B cell (primary cell): ENCODE results near the gene MAML3. TPM values are rescaled to one million over a fixed set of nuclear protein-coding genes. Genes with fewer than 3 reads are reported as not detected.
A peak's percentile ranks its signal among the peaks of the same experiment; 100 is the strongest.

ENCODE experiments used
- ATAC-seq: fragments of 200-7000 bp; cut with Tn5 transposase; one replicate; pipeline ENCODE4 v1.10.0; 2021; ENCODE audit warnings: low read depth, mild to moderate bottlenecking, moderate number of reproducible peaks, moderate library complexity
- CTCF ChIA-PET: fragments of 350-600 bp; sonication (Branson Sonifier 250); formaldehyde crosslinking; loops from one replicate; lab custom pipeline; 2021; ENCODE audit warnings: antibody characterized with exemption, inconsistent platforms; lab: Charles Lee
- POLR2A ChIA-PET: fragments of 350-600 bp; sonication (Branson Sonifier 250); formaldehyde crosslinking; loops from one replicate; lab custom pipeline; 2021; ENCODE audit warnings: antibody characterized with exemption; lab: Charles Lee
- DNase-seq: peaks from one replicate; pipeline ENCODE4 v3.0.0; 2013
- H2AFZ ChIP-seq: 2 replicates; pipeline ENCODE4 v1.6.1; 2012; ENCODE audit warnings: mild to moderate bottlenecking, low read depth, low read length; ENCODE audit not compliant: insufficient read depth, poor library complexity, severe bottlenecking
- H3K27ac ChIP-seq, 2 donors: 1 replicate in 1 of 2; 2 replicates in 1 of 2; pipeline ENCODE4 v1.5.1; 2012 to 2013; ENCODE audit warnings: low read length in 2 of 2, mild to moderate bottlenecking in 2 of 2, moderate library complexity in 1 of 2
- H3K27me3 ChIP-seq, 4 experiments: fragments of 200-600 bp in 1 of 4; sonication (generic) in 1 of 4; replicated peaks in 1 of 4; 1 replicate in 2 of 4; 2 replicates in 2 of 4; pipeline versions ENCODE4 v1.6.1 to v1.7.0; 2013 to 2016; ENCODE audit warnings: low read length in 3 of 4, mild to moderate bottlenecking in 2 of 4, mixed read lengths in 1 of 4, moderate library complexity in 1 of 4; ENCODE audit not compliant: insufficient read depth in 4 of 4, control insufficient read depth in 3 of 4; ENCODE audit errors: control extremely low read depth in 1 of 4
- H3K36me3 ChIP-seq, 2 experiments: replicated peaks in 1 of 2; 1 replicate in 1 of 2; 2 replicates in 1 of 2; pipeline versions ENCODE4 v1.6.1 to v1.7.1; 2013; ENCODE audit warnings: low read length in 1 of 2; ENCODE audit not compliant: insufficient read depth in 2 of 2, control insufficient read depth in 1 of 2; ENCODE audit errors: control extremely low read depth in 1 of 2, extremely low read depth in 1 of 2
- H3K4me1 ChIP-seq, 2 donors: fragments of 200-600 bp in 1 of 2; sonication (generic) in 1 of 2; 1 replicate in 1 of 2; 2 replicates in 1 of 2; pipeline versions ENCODE4 v1.5.1 to v1.6.1; 2013 to 2017; ENCODE audit warnings: low read length in 2 of 2; ENCODE audit not compliant: control insufficient read depth in 2 of 2, insufficient read depth in 2 of 2
- H3K4me2 ChIP-seq: replicated peaks from 2 replicates; pipeline ENCODE3; 2012; ENCODE audit warnings: mild to moderate bottlenecking, low read depth, low read length; ENCODE audit not compliant: poor library complexity, severe bottlenecking
- H3K4me3 ChIP-seq, 5 experiments: fragments of 200-600 bp in 1 of 5; sonication (generic) in 1 of 5; 1 replicate in 3 of 5; 2 replicates in 2 of 5; pipeline versions ENCODE4 v1.5.1 to v1.7.0; 2011 to 2016; ENCODE audit warnings: low read length in 4 of 5, mild to moderate bottlenecking in 4 of 5, low read depth in 2 of 5, control low read depth in 1 of 5, moderate library complexity in 1 of 5; ENCODE audit not compliant: insufficient read depth in 1 of 5; ENCODE audit errors: control extremely low read depth in 1 of 5, extremely low read depth in 1 of 5
- H3K79me2 ChIP-seq: fragments of 200-600 bp; sonication (generic); one replicate; pipeline ENCODE4 v1.6.0; 2016; ENCODE audit warnings: low read length; ENCODE audit not compliant: control insufficient read depth, insufficient read depth
- H3K9ac ChIP-seq: fragments of 200-600 bp; sonication (generic); 2 replicates; pipeline ENCODE4 v1.6.1; 2017; ENCODE audit warnings: mild to moderate bottlenecking, low read length, moderate library complexity
- H3K9me3 ChIP-seq, 3 donors: one replicate each; pipeline versions ENCODE4 v1.6.1 to v1.7.1; 2013; ENCODE audit warnings: low read length in 2 of 3; ENCODE audit not compliant: control insufficient read depth in 2 of 3, insufficient read depth in 1 of 3; ENCODE audit errors: control extremely low read depth in 1 of 3
- H4K20me1 ChIP-seq: 2 replicates; pipeline ENCODE4 v1.6.0; 2012; ENCODE audit warnings: mild to moderate bottlenecking, low read length; ENCODE audit not compliant: insufficient read depth, control insufficient read depth, poor library complexity, severe bottlenecking
- H3K27ac Mint-ChIP-seq: one replicate; pipeline ENCODE4 v1.8.0; 2021; ENCODE audit warnings: mixed read lengths
- H3K27me3 Mint-ChIP-seq: one replicate; pipeline ENCODE4 v1.8.0; 2021; ENCODE audit warnings: mixed read lengths
- H3K4me1 Mint-ChIP-seq: one replicate; pipeline ENCODE4 v1.8.0; 2021; ENCODE audit warnings: mixed read lengths
- H3K4me3 Mint-ChIP-seq: one replicate; pipeline ENCODE4 v1.8.0; 2021; ENCODE audit warnings: mixed read lengths
- H3K9me3 Mint-ChIP-seq: one replicate; pipeline ENCODE4 v1.8.0; 2022; ENCODE audit warnings: mixed read lengths; ENCODE audit not compliant: insufficient read depth
- EZH2 ChIP-seq: IDR thresholded peaks from 2 replicates; pipeline ENCODE4 v1.6.1; 2012; ENCODE audit warnings: borderline replicate concordance, low read depth, mild to moderate bottlenecking, moderate library complexity, low read length; ENCODE audit not compliant: insufficient read depth, poor library complexity, severe bottlenecking
- WGBS: methylation state at CpG from one replicate; pipeline ENCODE4 v1.1.5; 2013; ENCODE audit warnings: missing lambda C conversion rate; ENCODE audit not compliant: insufficient coverage; 5-methylcytosine and 5-hydroxymethylcytosine counted together
- intact Hi-C: fragments of 100-400 bp; cut with micrococcal nuclease; formaldehyde crosslinking; loops from one replicate; pipeline ENCODE4 v1.10.0; 2022
- polyA plus RNA-seq: library from polyadenylated mRNA; depleted of rRNA; stranded (reverse); fragments of >200 nt; gene quantifications from 2 replicates; pipeline ENCODE4 v1.2.3, GENCODE V29; 2012
- total RNA-seq, 2 donors: library from RNA; stranded (reverse); fragments of 120-200 nt in 1 of 2; gene quantifications; 1 replicate in 1 of 2; 2 replicates in 1 of 2; pipeline versions ENCODE4 v1.2.3 to v1.2.4, GENCODE V29; 2013 to 2022
- TF ChIP-seq, protein P1 (sequence below): fragments of 200-600 bp; IDR thresholded peaks from one replicate; pipeline ENCODE4 v1.8.0; 2022; ENCODE audit warnings: antibody characterized with exemption, mild to moderate bottlenecking

Gene MAML3
- total and polyA plus RNA-seq, 2 donors (not counting 1 experiment from before 2014, with no cell fraction given), result 0.94 to 5.3 TPM

DNA sequence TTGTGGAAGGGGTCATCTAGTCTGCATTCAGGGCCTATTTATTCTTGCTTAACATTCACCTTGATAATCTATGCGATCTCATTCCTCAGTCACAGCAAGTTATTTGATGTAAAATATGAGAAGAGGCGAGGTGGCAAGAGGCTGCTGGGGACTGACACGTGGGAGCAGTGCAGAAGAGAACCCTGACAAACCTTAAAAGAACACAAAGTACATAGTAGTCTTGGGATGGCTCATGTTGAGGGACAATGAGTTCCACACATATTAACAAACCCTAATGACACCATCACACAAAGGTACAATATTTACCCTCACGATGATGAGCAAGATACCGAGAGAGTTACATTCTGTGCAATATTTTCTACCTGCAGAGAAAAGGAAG lies 57.5 kb downstream of the MAML3 start:
- H3K27me3 Mint-ChIP-seq, result peaks cover 17% of the 10 kb centered on the region
- H3K27ac Mint-ChIP-seq, result no peak overlapping the region
- intact Hi-C loops, result loop anchor here (5.0 kb wide), 1 partner anchor 44 kb away; no protein-coding TSS in a partner anchor
- no peaks in the 10 kb centered on the region for H4K20me1 ChIP-seq
- TF ChIP-seq EZH2, result no peak
- TF ChIP-seq, protein P1, sequence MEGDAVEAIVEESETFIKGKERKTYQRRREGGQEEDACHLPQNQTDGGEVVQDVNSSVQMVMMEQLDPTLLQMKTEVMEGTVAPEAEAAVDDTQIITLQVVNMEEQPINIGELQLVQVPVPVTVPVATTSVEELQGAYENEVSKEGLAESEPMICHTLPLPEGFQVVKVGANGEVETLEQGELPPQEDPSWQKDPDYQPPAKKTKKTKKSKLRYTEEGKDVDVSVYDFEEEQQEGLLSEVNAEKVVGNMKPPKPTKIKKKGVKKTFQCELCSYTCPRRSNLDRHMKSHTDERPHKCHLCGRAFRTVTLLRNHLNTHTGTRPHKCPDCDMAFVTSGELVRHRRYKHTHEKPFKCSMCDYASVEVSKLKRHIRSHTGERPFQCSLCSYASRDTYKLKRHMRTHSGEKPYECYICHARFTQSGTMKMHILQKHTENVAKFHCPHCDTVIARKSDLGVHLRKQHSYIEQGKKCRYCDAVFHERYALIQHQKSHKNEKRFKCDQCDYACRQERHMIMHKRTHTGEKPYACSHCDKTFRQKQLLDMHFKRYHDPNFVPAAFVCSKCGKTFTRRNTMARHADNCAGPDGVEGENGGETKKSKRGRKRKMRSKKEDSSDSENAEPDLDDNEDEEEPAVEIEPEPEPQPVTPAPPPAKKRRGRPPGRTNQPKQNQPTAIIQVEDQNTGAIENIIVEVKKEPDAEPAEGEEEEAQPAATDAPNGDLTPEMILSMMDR, result no peak
- no peak overlapping the region for H3K9ac ChIP-seq
- no CpG with 5 or more reads among the region's 5 CpGs for WGBS
- peak overlapping the region; percentile 43 to 63 for H3K27ac ChIP-seq
- ChIA-PET POLR2A (no interaction called here), CTCF (interaction anchor here (1.2 kb wide), 1 partner anchor 83 kb away, joined by 5 read pairs; no protein-coding TSS in a partner anchor)
- H3K79me2 ChIP-seq, result no peaks in the 10 kb centered on the region
- H3K9me3 Mint-ChIP-seq, result no peaks in the 10 kb centered on the region
- H3K4me3 ChIP-seq, result peak overlapping the region in 1 of 5 experiments; percentile 15
- no peaks in the 10 kb centered on the region for H3K9me3 ChIP-seq
- H3K36me3 ChIP-seq, result no peaks in the 10 kb centered on the region
- DNase-seq (no peak), ATAC-seq (no peak)
- peak overlapping the region; percentile 66 for H2AFZ ChIP-seq
- no peaks in the 10 kb centered on the region for H3K27me3 ChIP-seq
- peak overlapping the region; percentile 51 for H3K4me3 Mint-ChIP-seq
- peak overlapping the region; percentile 68 for H3K4me2 ChIP-seq
- H3K4me1 ChIP-seq, result peaks cover 63 to 66% of the 10 kb centered on the region in 2 donors
- H3K4me1 Mint-ChIP-seq, result peaks cover 76% of the 10 kb centered on the region

- Histone ChIP-seq H2AFZ (peak overlapping the region; percentile 66), H3K4me2 (peak overlapping the region; percentile 68), H3K4me1 (peaks cover 63 to 66% of the 10 kb centered on the region in 2 donors), H3K4me3 (peak overlapping the region in 4 of 5 experiments; percentile 1 to 35 (median 22)), H4K20me1 (no peaks in the 10 kb centered on the region), H3K36me3 (no peaks in the 10 kb centered on the region), H3K27ac (peak overlapping the region; percentile 43 to 63), H3K9ac (peak overlapping the region; percentile 41), H3K27me3 (no peaks in the 10 kb centered on the region), H3K79me2 (no peaks in the 10 kb centered on the region), H3K9me3 (no peaks in the 10 kb centered on the region)
- POLR2A ChIA-PET, result no interaction called here
- DNase-seq (peak; percentile 34), ATAC-seq (peak; percentile 46)
- no peaks in the 10 kb centered on the region for H3K9me3 Mint-ChIP-seq
- TF ChIP-seq, protein P1, result no peak
- TF ChIP-seq EZH2, result no peak
- H3K27ac Mint-ChIP-seq, result peak overlapping the region; percentile 43
- CTCF ChIA-PET, result interaction anchor here (1.2 kb wide), 1 partner anchor 83 kb away, joined by 5 read pairs; no protein-coding TSS in a partner anchor
- peaks cover 23% of the 10 kb centered on the region for H3K27me3 Mint-ChIP-seq
- peaks cover 76% of the 10 kb centered on the region for H3K4me1 Mint-ChIP-seq
- peak overlapping the region; percentile 51 for H3K4me3 Mint-ChIP-seq
- WGBS, result 9% methylated on average over 2 of the region's 9 CpGs
- intact Hi-C loops, result loop anchor here (5.0 kb wide), 1 partner anchor 44 kb away; no protein-coding TSS in a partner anchor
Observed at GRCh38 chr4:140095694-140096482, 58.1 kb downstream of the MAML3 start.
